GM21825 (cell line): Measurements from ENCODE around the gene DENND1C.

Experiments
- ATAC-seq: cut with Tn5 transposase; IDR thresholded peaks from one replicate; pipeline ENCODE4 v1.9.1; 2021; ENCODE audit warnings: mild to moderate bottlenecking, moderate library complexity; ENCODE audit not compliant: unreplicated experiment

DENND1C gene

GRCh38 chr19:6481541-6482342 lies at the start of gene DENND1C:
TSS of gene DENND1C (minus strand) at chr19:6481787. CDS start at chr19:6481695, 92 bp downstream.
- ATAC-seq = peak; percentile 57

- ATAC-seq = peak; percentile 27
These were observed 49.0 kb upstream of the DENND1C start, which contains the start of gene TNFSF9 for GRCh38 chr19:6530386-6531162. TSS of gene TNFSF9 (plus strand) at chr19:6531026. CDS start at chr19:6531037, 11 bp downstream.

GRCh38 chr19:6529937-6530385 lies 48.4 kb upstream of the DENND1C start:
- ATAC-seq = no peak

GRCh38 chr19:6529351-6529750 lies 47.8 kb upstream of the DENND1C start:
- no peak for ATAC-seq

GRCh38 chr19:6528544-6529121 lies 47.0 kb upstream of the DENND1C start:
- ATAC-seq = no peak

GRCh38 chr19:6527893-6528543 lies 46.4 kb upstream of the DENND1C start:
- peak; percentile 46 for ATAC-seq

GRCh38 chr19:6524311-6524710 lies 42.7 kb upstream of the DENND1C start:
- no peak for ATAC-seq

GRCh38 chr19:6522712-6523111 lies 41.1 kb upstream of the DENND1C start:
- ATAC-seq = no peak

- ATAC-seq = peak; percentile 49
These were observed 40.4 kb upstream of the DENND1C start for GRCh38 chr19:6521718-6522646.

GRCh38 chr19:6519289-6519688 lies 37.7 kb upstream of the DENND1C start:
- no peak for ATAC-seq

- ATAC-seq = peak; percentile 28
These were observed 36.7 kb upstream of the DENND1C start for GRCh38 chr19:6518145-6518911.

GRCh38 chr19:6516659-6517291 lies 35.2 kb upstream of the DENND1C start:
- ATAC-seq = peak; percentile 43

GRCh38 chr19:6516018-6516658 lies 34.6 kb upstream of the DENND1C start:
- peak; percentile 36 for ATAC-seq

- no peak for ATAC-seq
These were observed 33.4 kb upstream of the DENND1C start for GRCh38 chr19:6514926-6515544.

- no peak for ATAC-seq
These were observed 32.5 kb upstream of the DENND1C start for GRCh38 chr19:6514089-6514488.

- no peak for ATAC-seq
These were observed 29.0 kb upstream of the DENND1C start for GRCh38 chr19:6510618-6511017.

- no peak for ATAC-seq
These were observed 27.8 kb upstream of the DENND1C start for GRCh38 chr19:6509118-6509971.
